KMS-11 (cell line): ENCODE measurements around the gene CCDC171.
A peak's percentile ranks its signal among the peaks of the same experiment; 100 is the strongest.

Experiments used
- H2AFZ ChIP-seq: fragments of 200-600 bp; sonication (generic); 2 replicates; pipeline ENCODE4 v1.6.1; 2016; ENCODE audit warnings: antibody characterized with exemption, mixed run types, low read depth
- H3K27ac ChIP-seq: fragments of 200-600 bp; sonication (generic); 2 replicates; pipeline ENCODE4 v1.6.1; 2016; ENCODE audit warnings: mild to moderate bottlenecking, mixed run types
- H3K27me3 ChIP-seq: fragments of 200-600 bp; sonication (generic); 2 replicates; pipeline ENCODE4 v1.6.1; 2017; ENCODE audit warnings: mild to moderate bottlenecking, low read depth, mixed run types, moderate library complexity; ENCODE audit not compliant: insufficient read depth
- H3K36me3 ChIP-seq: fragments of 200-600 bp; sonication (generic); 2 replicates; pipeline ENCODE4 v1.6.1; 2017; ENCODE audit warnings: mild to moderate bottlenecking, mixed run types; ENCODE audit not compliant: insufficient read depth
- H3K4me1 ChIP-seq: fragments of 200-600 bp; sonication (generic); 2 replicates; pipeline ENCODE4 v1.6.1; 2016; ENCODE audit warnings: mild to moderate bottlenecking, low read depth, mixed run types; ENCODE audit not compliant: poor library complexity, severe bottlenecking
- H3K4me2 ChIP-seq: fragments of 200-600 bp; sonication (generic); 2 replicates; pipeline ENCODE4 v1.7.0; 2016; ENCODE audit warnings: mild to moderate bottlenecking, mixed run types
- H3K4me3 ChIP-seq: fragments of 200-600 bp; sonication (generic); IDR thresholded peaks from 2 replicates; pipeline ENCODE4 v1.6.1; 2017; ENCODE audit warnings: low read depth, low read length, mixed read lengths; ENCODE audit not compliant: insufficient read depth
- H3K79me2 ChIP-seq: fragments of 200-600 bp; sonication (generic); 2 replicates; pipeline ENCODE4 v1.6.1; 2016; ENCODE audit warnings: low read depth, mixed run types; ENCODE audit not compliant: insufficient read depth
- H3K9ac ChIP-seq: fragments of 200-600 bp; sonication (generic); 2 replicates; pipeline ENCODE4 v1.6.1; 2016; ENCODE audit warnings: mild to moderate bottlenecking, mixed run types
- H4K20me1 ChIP-seq: fragments of 200-600 bp; sonication (generic); 2 replicates; pipeline ENCODE4 v1.6.1; 2016; ENCODE audit warnings: mild to moderate bottlenecking, mixed run types; ENCODE audit not compliant: insufficient read depth
- CTCF ChIP-seq: fragments of 200-600 bp; sonication (generic); conservative IDR thresholded peaks from 2 replicates; pipeline ENCODE4 v1.6.1; 2017; ENCODE audit warnings: low read depth, mild to moderate bottlenecking, antibody characterized with exemption, low read length, moderate library complexity, mixed read lengths

Gene CCDC171

GRCh38 chr9:15867988-15868387 lies 315.1 kb downstream of the CCDC171 start:
- no peak overlapping the region; the same call in 1 of the 2 replicates for H3K4me2 ChIP-seq
- H3K4me3 ChIP-seq: no peak overlapping the region
- no peaks in the 10 kb centered on the region for H3K27me3 ChIP-seq
- no peaks in the 10 kb centered on the region for H4K20me1 ChIP-seq
- no peak overlapping the region for H3K27ac ChIP-seq
- TF ChIP-seq CTCF: no peak
- H2AFZ ChIP-seq: no peak overlapping the region
- no peaks in the 10 kb centered on the region for H3K4me1 ChIP-seq
- H3K9ac ChIP-seq: no peak overlapping the region
- H3K79me2 ChIP-seq: no peaks in the 10 kb centered on the region
- no peaks in the 10 kb centered on the region for H3K36me3 ChIP-seq

GRCh38 chr9:15873573-15874177 lies 320.8 kb downstream of the CCDC171 start:
- Histone ChIP-seq H3K4me1 (peaks cover 6% of the 10 kb centered on the region), H3K36me3 (no peaks in the 10 kb centered on the region), H3K27me3 (no peaks in the 10 kb centered on the region), H4K20me1 (no peaks in the 10 kb centered on the region), H3K79me2 (no peaks in the 10 kb centered on the region), H3K27ac (no peak overlapping the region), H2AFZ (no peak overlapping the region), H3K4me3 (no peak overlapping the region), H3K4me2 (no peak overlapping the region), H3K9ac (no peak overlapping the region)
- TF ChIP-seq CTCF: peak; percentile 72

GRCh38 chr9:15882328-15882727 lies 329.5 kb downstream of the CCDC171 start:
- H3K9ac ChIP-seq: no peak overlapping the region
- TF ChIP-seq CTCF: no peak
- no peaks in the 10 kb centered on the region for H4K20me1 ChIP-seq
- no peak overlapping the region for H3K4me2 ChIP-seq
- H3K27ac ChIP-seq: no peak overlapping the region
- no peaks in the 10 kb centered on the region for H3K4me1 ChIP-seq
- no peak overlapping the region for H3K4me3 ChIP-seq
- no peaks in the 10 kb centered on the region for H3K79me2 ChIP-seq
- H3K36me3 ChIP-seq: no peaks in the 10 kb centered on the region
- H3K27me3 ChIP-seq: no peaks in the 10 kb centered on the region
- H2AFZ ChIP-seq: no peak overlapping the region

GRCh38 chr9:15882883-15883282 lies 330.0 kb downstream of the CCDC171 start:
- H4K20me1 ChIP-seq: no peaks in the 10 kb centered on the region
- H3K79me2 ChIP-seq: no peaks in the 10 kb centered on the region
- no peaks in the 10 kb centered on the region for H3K27me3 ChIP-seq
- H2AFZ ChIP-seq: no peak overlapping the region
- H3K4me1 ChIP-seq: no peaks in the 10 kb centered on the region
- TF ChIP-seq CTCF: no peak
- H3K4me3 ChIP-seq: no peak overlapping the region
- no peak overlapping the region for H3K4me2 ChIP-seq
- H3K36me3 ChIP-seq: no peaks in the 10 kb centered on the region
- no peak overlapping the region for H3K27ac ChIP-seq
- no peak overlapping the region for H3K9ac ChIP-seq
